GM15510 (cell line): ENCODE results near the gene FASN.
A peak's percentile ranks its signal among the peaks of the same experiment; 100 is the strongest.

Experiments used
- POLR2A ChIP-seq: IDR thresholded peaks from 3 replicates; pipeline ENCODE4 v1.6.1; 2011; ENCODE audit warnings: borderline replicate concordance; ENCODE audit not compliant: insufficient read length; ENCODE audit errors: extremely low read depth

The FASN gene

DNA sequence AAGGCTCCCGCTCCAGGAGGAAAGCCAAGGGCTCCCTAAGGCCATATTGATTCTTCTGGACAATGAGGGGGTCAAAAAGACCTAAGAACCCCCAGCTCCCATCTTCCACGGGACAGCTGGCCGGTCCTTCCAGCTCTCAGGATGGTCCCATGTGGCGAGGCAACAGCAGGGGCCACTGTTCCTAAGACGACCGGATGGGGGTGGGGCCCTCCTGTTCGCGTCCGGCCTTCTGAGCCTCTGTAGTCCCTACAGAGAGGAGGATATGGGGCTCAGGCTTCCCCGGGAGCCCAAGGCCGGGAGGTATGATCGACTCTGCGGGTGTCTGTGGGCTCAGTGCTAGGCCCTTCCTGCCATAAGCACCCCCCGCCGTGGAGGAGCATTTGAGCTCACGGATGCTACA lies 54.5 kb downstream of the FASN start:
- TF ChIP-seq POLR2A = no peak

DNA sequence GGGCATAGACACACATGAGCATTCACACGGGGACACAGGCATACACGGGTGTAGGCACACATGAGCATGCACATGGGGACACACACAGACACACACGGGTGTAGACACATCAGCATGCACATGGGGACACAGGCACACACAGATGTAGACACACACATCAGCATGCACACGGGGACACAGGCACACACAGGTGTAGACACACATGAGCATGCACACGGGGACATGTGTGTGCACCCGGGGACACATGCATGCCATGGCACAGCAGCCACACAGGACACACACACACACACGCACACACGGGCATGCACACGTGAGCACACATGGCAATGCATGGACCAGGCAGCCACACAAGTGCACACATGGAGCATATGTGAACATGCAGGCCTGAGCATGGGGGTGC lies 55.4 kb downstream of the FASN start:
- no peak for TF ChIP-seq POLR2A

DNA sequence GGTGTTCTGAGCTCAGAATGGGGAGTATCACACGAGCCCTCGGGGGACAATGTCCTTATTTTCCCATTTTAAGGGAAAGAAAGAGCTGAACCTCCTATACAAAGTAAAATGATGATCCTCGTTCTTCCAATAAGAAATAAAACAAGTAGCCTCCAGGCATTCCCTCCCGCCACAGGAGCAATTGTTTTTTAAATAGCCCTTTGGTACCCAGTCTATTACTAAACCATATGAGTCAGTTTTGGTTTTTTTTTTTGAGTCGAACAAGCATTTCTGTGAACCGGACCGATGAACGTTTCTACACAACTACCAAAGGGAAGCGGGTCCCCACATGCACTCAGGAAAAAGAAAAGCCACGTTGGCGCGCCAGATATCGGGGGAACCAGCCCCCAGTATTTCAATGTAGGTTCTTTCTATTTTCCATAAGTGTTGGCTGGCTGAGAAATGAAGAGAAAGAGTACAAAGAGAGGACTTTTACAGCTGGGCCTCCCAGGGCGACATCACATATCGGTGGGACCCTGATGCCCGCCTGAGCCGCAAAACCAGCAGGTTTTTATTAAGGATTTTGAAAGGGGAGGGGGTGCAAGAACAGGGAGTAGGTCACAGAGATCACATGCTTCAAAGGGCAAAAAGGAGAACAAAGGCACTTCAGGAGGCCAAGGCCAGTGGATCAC lies 56.8 kb downstream of the FASN start:
- TF ChIP-seq POLR2A = no peak

DNA sequence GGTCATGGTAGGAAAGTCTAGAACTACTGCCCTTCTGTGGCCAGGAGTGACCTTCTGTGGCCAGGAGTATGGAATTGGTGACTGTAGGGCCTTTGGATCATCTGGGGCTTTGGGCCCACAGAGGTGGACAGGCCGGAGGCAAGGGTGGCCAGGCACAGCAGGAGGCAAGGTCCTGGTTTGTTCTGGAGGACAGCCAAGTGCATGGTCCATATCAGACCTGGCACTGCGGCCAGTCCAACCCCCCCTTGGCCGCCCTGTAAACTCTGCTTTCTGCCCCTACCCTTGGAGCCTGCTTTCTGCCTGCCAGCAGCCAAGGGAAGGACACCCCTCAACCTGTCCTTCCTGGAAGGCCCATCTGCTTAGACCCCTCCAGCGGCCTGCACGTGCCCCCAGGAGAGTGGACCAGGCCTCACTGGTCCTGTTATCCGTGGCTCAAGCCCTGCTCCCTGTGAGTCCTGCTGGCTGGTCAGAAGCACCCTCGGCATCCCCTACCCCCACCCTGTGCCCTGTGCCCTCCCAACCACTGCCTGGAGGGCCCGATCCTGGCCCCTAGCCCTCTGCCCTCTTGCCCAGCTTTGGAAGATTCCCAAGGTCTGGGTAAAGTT lies 58.2 kb downstream of the FASN start:
- no peak for TF ChIP-seq POLR2A

DNA sequence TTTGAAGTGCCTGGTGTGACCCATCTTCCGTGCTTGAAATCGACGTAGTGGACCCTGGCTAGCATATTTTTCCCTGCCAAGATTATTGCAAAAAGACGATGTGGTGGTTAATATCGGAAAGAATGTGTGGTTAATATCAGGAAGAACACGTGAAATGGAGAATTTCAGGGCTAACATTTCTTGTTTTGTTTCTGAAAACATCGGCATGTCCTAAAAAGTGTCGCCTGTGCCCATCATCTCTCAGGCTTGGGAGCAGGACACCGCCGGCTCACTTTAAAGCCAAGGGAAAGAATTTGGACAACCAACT lies 60.2 kb downstream of the FASN start:
- no peak for TF ChIP-seq POLR2A

DNA sequence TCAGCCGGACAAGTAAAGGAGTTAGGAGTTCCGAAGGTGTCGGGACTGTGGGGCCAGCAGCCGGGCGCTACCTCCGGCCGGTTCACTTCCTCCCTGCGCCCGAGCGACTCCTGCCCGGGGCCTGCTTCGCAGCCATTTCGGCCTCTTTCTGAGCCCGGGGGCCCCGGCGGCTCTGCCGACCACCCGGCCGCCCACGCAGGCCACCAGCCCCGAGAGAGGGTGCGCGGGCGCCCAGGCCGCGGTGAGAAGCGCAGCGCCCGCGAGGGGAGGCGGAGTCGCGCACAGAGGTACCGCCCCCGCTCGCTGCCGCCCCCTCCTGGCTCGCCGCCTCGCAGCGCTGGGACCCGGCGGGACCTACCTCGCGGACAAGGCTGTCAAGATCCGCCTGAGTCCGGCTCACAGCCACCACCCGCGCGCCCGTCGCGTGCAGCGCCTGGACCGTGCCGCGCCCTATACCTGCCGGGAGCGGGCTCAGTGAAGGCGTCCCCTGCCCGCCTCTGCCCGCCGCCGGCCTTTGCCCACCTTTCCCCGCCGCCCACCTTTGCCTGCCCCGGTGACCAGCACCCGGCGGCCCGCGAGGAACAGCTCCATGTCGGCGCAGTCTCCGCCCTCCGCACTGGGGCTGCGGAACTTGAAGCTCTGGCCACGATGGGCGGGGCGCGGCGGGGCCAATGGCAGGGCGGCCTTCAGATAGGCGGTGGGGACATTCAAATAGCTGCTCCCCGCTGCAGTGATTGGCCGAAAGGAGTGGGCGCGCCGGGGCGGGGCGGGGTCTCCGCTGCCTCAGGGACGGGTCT lies 60.7 kb downstream of the FASN start, which contains the start of gene DCXR:
DCXR (minus strand) TSS at position 606 of the 797 bp plus-strand sequence; CDS start at position 591, 15 bp downstream.
- TF ChIP-seq POLR2A = peak; percentile 98

DNA sequence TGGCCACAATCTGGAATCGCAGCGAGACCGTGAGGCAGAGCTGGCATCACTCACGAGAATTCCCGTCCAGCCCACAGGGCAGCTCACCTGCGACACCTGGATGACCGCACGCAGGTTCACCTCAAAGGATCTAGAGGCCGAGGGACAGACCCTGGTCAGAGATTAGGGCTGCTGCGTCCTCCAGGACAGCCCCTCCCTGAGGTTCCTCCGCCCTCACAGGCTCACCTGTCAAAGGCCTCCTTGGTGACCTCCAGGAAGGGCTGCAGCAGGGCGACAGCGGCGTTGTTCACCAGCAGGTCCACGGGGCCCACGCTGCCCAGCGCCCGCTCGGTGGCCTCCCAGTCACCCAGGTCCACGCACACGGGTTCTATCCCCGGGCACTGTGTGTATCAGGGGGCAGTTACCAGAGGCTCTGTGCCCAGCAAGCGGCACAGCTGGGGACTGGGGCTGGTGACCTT lies 61.4 kb downstream of the FASN start:
- no peak for TF ChIP-seq POLR2A

DNA sequence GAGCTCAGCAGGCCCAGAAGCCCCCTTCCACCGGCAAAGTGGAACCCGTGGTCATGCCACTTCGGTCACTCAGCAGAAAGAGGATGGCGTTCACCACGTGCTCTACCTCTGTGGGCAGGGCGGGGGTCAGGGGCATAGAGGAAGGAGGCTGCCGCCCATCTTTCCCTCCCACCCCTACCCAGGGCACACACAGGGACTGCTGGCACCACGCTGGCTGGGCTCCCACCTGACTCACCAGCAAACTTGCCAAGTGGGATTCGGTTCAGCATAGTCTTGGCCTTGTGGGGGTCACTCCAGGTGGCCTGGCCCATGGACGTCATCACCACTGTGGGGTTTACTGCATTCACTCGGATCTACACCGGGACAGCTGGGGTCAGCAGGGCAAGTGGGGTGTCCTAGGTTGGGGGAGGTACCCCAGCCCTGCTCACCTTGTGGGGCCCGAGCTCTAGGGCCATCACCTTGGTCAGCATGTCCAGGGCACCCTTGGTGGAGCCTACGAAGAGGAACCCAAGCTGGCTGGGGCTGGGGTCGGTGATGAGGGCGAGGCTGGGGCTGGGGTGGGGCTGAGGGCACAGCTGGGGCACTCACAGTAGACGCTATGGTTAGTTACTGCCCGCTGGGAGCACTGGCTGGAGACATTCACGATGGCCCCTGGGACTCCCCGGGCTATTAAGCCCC lies 61.9 kb downstream of the FASN start:
- no peak for TF ChIP-seq POLR2A

DNA sequence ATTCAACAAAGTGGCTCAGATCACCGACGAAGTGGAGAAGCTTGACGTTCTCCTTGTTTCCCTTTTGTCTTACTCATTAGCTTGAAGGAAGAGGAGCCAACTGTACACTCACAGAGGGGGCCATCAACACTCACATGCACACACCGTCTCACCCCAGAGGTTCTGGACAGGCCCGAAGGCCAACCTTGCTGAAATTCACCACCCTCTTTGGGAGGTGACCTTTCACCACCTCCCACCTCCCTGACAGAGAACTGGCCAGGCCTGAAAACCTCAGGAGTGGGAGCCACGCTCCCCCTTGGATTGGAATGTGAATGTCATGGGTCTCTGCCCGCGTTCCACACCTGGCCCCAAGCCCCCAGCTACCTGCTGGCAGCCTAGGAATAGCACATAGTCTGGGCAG lies 62.5 kb downstream of the FASN start:
- no peak for TF ChIP-seq POLR2A

DNA sequence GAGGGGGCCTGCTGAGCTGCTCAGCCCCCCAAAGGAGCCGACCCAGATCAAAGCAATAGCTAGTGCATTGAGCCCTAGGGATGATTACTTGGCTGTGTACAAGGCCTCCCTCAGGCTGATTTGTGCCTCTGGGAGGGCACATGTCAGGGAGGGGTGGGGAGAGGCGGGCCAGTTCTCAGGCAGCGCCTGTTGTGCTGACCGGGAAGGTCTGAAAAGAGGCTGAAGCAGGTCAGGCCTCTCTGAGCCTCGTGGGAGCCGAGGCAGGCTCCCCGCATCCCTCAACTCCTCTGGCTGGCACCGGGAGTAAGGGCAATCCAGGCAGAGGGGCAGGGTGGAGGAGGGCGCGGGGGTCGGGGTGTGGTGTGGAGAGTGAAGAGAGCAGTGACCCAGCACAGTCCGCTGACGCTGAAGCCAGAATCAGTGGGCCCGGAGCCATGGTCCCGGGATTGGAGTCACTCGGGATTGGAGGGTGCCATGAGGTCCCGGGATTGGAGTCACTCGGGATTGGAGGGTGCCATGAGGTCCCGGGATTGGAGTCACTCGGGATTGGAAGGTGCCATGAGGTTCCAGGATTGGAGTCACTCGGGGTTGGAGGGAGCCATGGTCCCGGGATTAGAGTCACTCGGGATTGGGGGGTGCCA lies 63.5 kb downstream of the FASN start:
- no peak for TF ChIP-seq POLR2A

DNA sequence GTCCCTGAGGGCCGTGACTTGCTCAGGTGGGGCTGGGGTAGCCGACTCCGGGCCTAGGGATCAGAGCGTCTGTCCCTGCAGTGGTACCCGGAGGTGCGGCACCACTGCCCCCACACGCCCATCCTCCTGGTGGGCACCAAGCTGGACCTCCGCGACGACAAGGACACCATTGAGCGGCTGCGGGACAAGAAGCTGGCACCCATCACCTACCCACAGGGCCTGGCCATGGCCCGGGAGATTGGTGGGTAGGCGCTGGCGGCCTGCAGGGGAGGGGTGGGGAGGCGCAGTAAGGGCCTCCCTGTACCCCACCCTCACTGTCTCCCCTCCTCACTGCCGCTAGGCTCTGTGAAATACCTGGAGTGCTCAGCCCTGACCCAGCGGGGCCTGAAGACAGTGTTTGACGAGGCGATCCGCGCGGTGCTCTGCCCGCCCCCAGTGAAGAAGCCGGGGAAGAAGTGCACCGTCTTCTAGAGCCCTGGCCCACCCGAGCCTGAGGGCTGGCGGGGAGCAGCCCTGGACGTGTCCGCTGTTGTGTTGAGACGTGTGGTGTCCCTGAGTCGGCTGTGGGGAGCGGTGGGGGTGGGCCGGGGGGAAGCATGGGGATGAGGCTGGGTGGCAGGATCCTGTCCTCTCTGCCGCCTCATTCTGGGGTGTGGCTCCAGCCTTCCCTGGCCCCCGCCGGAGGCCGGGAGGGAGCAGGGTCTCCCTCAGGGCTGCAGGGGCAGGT lies 64.5 kb downstream of the FASN start:
- no peak for TF ChIP-seq POLR2A

DNA sequence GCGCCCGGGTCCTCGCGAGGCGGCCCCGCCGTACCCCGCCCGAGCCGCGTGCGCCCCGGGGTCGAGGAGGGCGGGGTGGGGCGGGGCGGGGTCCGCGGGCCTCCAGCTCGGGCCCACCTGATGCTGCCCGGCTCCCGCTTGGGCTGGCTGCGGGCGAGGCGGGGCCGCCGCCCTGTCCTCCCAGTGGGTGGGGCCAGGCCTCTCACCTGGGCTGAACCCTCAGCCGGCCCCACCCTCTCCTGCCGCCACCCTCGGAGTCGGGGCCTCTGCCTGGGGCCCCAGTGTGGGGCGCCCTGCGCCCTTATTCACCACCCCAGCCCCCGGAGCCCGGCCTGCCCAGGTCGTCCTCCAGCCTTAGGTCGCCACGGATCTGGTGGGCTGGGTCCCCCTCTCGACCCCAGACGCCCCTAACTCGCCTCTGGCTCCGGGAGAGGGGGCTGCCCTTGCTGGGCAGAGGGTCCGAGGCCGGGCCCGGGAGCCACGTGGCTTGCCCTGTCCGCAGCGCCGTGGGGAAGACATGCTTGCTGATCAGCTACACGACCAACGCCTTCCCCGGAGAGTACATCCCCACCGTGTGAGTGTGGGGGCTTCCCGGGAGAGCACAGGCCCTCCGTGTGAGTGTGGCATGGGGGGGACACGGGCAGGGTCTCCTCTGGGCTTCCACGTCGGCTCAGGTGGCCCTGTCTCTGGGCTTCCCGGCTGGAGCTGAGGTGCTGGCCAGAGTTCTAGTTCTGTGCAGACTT lies 66.0 kb downstream of the FASN start:
- TF ChIP-seq POLR2A = no peak

DNA sequence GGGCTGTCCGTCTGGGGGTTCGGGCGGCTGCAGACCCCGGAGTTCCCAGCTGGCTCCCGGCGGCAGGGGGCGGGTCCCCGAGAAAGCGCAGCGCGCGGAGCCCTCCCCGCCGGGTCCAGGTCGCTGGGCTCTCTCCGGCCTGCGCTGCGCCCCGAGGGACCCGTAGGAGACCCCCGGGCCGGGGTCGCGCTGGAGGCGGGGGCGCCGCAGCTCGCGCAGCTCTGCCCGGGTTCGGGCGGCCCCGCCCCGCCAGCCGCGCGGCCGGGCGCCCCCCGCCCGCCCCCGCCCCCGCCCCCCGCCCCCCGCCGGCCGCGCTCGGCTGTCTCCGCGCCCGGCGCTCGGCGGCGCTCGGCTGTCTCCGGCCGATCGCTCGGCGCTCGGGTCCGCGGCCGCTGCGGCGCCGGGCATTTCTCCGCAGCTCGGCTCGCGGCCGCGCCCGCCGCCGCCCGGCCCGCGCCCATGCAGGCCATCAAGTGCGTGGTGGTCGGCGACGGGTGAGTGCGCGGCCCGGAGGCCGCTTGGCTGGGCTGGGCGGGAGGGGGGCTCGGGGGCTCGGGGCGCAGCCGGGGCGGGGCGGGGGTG lies 66.6 kb downstream of the FASN start, which contains the start of gene RAC3:
RAC3 (plus strand) TSS at position 376 of the 582 bp plus-strand sequence; CDS start at position 460, 84 bp downstream.
- no peak for TF ChIP-seq POLR2A
